HG03457 (cell line): ENCODE results near the gene RAP1GAP2.
"Not testable (repeated sequence)": the region's sequence is repeated elsewhere in the genome, so short reads cannot be mapped to it uniquely, and the experiment has no call there.

Source experiments
- ATAC-seq: cut with Tn5 transposase; IDR thresholded peaks from one replicate; pipeline ENCODE4 v1.9.1; 2021; ENCODE audit warnings: moderate number of reproducible peaks; ENCODE audit not compliant: unreplicated experiment

Gene RAP1GAP2

GRCh38 chr17:2796164-2797125, at the start of gene RAP1GAP2:
TSS of gene RAP1GAP2 (plus strand) at chr17:2796438. CDS start at chr17:2796528, 90 bp downstream.
- no peak for ATAC-seq

GRCh38 chr17:2749058-2749783, 47.0 kb upstream of the RAP1GAP2 start, which contains the start of gene CCDC92B:
TSS of gene CCDC92B (minus strand) at chr17:2749652. CDS start at chr17:2735145, 14,507 bp downstream.
- no peak for ATAC-seq

GRCh38 chr17:2749784-2750181, 46.5 kb upstream of the RAP1GAP2 start:
- no peak for ATAC-seq

GRCh38 chr17:2750721-2751120, 45.5 kb upstream of the RAP1GAP2 start:
- no peak for ATAC-seq

GRCh38 chr17:2751491-2751890, 44.7 kb upstream of the RAP1GAP2 start:
- ATAC-seq: no peak

- ATAC-seq: no peak
Observed at GRCh38 chr17:2755891-2756724, 40.1 kb upstream of the RAP1GAP2 start.

GRCh38 chr17:2758870-2759269, 37.4 kb upstream of the RAP1GAP2 start:
- ATAC-seq: no peak

- ATAC-seq: no peak
Observed at GRCh38 chr17:2770129-2770528, 26.1 kb upstream of the RAP1GAP2 start.

GRCh38 chr17:2775206-2775605, 21.0 kb upstream of the RAP1GAP2 start:
- no peak for ATAC-seq

GRCh38 chr17:2776589-2777241, 19.5 kb upstream of the RAP1GAP2 start:
- no peak for ATAC-seq

- ATAC-seq: no peak
Observed at GRCh38 chr17:2777242-2777867, 18.9 kb upstream of the RAP1GAP2 start.

- no peak for ATAC-seq
Observed at GRCh38 chr17:2778489-2778888, 17.7 kb upstream of the RAP1GAP2 start.

GRCh38 chr17:2779545-2779944, 16.7 kb upstream of the RAP1GAP2 start:
- ATAC-seq: no peak

- no peak for ATAC-seq
Observed at GRCh38 chr17:2780256-2780655, 16.0 kb upstream of the RAP1GAP2 start.

- ATAC-seq: no peak
Observed at GRCh38 chr17:2780931-2781454, 15.2 kb upstream of the RAP1GAP2 start.

GRCh38 chr17:2781598-2781997, 14.6 kb upstream of the RAP1GAP2 start:
- not testable (repeated sequence) for ATAC-seq

GRCh38 chr17:2782055-2782454, 14.2 kb upstream of the RAP1GAP2 start:
- no peak for ATAC-seq

GRCh38 chr17:2783310-2784030, 12.8 kb upstream of the RAP1GAP2 start:
- ATAC-seq: no peak

- no peak for ATAC-seq
Observed at GRCh38 chr17:2784864-2785263, 11.4 kb upstream of the RAP1GAP2 start.
